HS-5 (cell line): ENCODE data around the gene PLAGL2.
A peak's percentile ranks its signal among the peaks of the same experiment; 100 is the strongest.
"Not testable (repeated sequence)": the region's sequence is repeated elsewhere in the genome, so short reads cannot be mapped to it uniquely, and the experiment has no call there.

Experiments
- DNase-seq: peaks from one replicate; pipeline ENCODE4 v3.0.0-alpha.2; 2012; ENCODE audit warnings: low read depth

PLAGL2 gene, protein sequence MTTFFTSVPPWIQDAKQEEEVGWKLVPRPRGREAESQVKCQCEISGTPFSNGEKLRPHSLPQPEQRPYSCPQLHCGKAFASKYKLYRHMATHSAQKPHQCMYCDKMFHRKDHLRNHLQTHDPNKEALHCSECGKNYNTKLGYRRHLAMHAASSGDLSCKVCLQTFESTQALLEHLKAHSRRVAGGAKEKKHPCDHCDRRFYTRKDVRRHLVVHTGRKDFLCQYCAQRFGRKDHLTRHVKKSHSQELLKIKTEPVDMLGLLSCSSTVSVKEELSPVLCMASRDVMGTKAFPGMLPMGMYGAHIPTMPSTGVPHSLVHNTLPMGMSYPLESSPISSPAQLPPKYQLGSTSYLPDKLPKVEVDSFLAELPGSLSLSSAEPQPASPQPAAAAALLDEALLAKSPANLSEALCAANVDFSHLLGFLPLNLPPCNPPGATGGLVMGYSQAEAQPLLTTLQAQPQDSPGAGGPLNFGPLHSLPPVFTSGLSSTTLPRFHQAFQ

DNA sequence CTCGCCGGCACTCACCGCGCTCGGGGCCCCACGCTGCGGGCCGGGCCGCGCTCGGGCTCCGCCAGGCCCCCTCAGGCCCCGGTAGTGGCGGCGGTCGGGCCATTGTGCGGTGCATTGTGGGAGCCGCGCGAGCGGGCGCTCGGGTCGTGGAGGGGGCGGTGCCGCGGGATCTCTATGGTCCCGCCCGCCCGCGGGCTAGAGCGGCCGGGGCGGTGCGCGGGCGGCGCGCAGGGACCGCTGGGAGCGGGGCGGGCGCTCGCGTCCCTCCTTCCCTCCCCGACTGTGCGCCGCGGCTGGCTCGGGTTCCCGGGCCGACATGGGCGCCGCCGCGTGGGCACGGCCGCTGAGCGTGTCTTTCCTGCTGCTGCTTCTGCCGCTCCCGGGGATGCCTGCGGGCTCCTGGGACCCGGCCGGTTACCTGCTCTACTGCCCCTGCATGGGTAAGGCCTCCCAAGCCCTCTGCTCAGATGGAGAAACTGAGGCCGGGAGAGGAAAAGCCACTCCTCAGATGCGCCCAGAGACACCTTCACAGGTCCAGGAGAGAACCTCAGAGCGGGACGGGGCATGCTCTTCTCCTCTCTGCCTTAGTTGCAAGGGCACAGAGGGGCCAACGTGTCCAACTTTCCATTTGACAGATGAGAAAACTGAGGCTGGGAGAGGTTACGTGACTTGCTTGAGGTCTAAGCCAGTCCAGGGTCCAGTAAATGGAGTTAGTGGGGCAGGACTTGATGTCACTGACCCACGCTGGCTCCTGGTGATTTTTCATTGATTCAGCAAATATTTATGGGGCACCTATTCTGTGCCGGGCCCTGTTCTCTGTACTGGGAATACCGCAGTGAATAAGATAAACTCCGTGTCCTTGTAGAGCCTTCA, at the start of gene PLAGL2, which contains the start of gene POFUT1:
PLAGL2 (minus strand) TSS at position 118 of the 873 bp plus-strand sequence. CDS start 5,565 bp downstream, outside the sequence.
POFUT1 (plus strand) TSS at position 255 of the 873 bp plus-strand sequence; CDS start at position 317, 62 bp downstream.
- DNase-seq = peak; percentile 20

DNA sequence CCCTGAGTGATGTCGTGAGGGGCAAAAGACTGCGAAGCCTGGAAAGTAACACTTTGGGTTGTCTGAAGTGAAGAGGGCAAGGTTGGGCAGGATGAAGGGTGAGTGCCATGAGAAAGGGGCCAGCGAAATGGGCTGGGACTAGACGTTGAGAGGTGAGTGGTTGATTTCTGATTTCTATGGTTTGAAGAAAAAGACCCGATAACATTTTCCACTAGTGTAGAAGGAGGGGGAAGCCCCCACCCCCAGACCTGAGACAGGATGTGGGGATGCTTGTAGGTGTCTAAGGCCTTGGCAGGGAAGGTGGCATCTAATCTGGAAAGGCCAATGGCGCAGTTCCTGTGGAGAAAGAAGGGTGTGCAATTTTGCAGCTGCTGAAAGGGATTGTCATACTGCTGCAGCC, 44.6 kb upstream of the PLAGL2 start:
- DNase-seq = no peak

DNA sequence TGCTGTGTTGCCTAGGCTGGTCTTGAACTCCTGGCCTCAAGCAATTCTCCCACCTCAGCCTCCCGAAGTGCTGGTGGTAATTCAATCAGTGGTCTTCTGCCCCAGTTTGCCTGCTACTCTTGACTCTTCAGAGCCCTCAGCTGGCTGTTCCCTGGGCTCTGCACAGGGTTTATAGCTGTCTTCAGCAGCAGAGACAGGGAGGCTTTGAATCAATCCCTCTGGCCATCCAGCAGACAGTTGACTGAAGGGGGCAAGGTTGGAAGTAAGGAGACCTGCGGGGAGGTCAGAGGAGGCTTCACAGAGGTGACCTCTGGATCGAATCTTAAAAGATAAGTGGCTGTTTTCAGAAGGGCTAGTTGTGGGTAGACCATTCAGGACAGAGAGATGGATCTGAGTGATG, 43.9 kb upstream of the PLAGL2 start:
- no peak for DNase-seq

DNA sequence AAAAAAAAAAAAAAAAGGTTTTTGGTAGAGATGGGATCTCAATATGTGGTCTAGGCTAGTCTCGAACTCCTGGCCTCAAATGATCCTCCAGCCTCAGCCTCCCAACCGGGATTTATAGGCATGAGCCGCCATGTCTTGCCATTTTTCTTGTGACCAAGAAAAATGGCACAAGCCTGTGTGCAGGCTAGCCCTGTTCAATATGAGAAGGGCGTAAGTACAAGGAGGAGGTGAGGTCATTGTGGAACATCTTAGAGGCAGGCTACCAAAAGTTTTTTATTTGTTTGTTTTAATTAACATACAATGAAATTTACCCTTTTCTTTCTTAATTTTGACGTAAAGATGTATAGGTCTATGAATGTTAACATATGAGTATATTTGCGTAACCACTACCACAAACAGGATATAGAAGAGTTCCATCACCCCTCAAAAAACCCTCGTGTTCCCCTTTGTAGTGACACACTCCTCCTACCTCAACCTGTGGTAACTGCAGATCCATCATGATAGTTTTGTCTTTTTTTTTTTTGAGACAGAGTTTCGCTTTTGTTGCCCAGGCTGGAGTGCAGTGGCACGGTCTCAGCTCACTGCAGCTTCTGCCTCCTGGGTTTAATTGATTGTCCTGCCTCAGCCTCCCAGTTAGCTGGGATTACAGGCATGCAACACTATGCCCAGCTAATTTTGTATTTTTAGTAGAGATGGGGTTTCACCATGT, 41.6 kb upstream of the PLAGL2 start:
- DNase-seq = no peak

DNA sequence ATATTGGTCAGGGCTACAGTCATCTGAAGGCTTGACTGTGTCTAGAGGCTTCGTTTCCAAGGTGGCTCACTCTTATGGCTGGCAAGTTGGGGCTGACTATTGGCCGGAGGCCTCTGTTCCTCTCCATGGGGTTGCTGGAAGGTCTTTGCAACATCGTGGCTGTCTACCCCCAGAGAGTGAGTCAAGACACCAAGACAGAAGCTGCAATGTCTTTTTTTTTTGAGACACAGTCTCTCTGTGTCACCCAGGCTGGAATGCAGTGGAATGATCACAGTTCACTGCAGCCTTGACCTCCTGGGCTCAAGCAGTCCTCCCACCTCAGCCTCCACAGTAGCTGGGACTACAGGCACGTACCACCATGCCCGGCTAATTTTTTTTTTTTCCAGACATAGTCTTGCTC, 40.5 kb upstream of the PLAGL2 start:
- DNase-seq = no peak

DNA sequence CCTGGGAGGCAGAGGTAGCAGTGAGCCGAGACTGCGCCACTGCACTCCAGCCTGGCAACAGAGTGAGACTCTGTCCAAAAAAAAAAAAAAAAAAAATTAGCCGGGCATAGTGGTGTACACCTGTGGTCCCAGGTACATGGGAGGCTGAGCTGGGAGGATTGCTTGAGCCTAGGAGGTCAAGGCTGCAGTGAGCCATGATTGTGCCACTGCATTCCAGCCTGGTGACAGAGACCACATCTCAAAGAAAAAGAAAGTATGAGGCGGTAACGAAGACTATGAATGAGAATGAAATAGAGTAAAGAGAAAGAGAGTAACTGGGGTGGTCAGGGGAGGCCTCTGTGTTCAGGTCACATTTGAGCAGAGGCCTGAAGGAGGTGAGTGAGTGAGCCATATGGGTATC, 38.7 kb upstream of the PLAGL2 start:
- not testable (repeated sequence) for DNase-seq

DNA sequence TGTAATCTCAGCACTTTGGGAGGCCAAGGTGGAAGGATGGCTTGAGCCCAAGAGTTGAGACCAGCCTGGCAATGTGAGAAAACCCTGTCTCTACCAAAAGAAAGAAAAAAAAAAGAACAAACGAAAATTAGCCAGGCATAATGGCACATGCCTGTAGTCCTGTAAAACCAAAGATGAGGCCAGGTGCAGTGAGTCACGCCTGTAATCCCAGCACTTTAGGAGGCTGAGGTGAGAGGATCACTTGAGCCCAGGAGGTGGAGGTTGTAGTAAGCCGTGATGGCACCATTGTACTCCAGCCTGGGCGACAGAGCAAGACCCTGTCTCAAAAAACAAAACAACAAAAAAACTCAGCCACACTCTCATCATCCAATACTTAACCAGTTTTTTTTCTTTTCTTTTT, 37.4 kb upstream of the PLAGL2 start:
- DNase-seq = no peak

DNA sequence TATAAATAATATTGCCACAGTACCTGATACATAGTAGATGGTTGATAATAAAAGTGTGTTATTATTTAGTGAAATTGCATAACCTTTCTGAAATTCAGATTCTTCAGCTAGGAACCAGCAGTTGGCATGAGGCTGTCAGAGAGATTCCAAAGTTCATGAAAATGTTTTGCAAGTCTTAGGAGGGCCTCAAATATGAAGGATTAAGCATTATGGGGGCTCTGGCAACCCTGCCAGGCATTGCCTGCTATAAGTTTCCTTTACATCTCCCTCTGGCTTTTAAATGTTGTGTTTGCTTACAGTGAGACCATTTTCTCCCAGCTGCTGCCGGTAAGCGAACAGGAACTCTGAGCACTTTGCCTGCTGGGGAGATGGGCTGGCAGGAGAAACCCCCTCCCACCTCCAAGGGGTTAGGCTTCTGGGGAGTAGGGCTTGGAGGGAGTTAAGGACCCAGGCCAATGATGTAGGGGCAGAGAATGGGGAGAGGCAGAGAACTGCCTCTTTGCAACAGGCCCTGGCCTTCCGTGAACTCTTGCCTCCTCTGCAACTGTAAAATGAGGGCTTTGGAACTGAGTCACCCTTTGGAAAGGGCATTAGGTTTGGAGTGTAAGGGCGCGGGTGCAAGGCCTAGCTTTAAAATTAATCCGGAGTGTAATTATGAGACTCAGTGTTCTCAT, 36.7 kb upstream of the PLAGL2 start:
- no peak for DNase-seq

DNA sequence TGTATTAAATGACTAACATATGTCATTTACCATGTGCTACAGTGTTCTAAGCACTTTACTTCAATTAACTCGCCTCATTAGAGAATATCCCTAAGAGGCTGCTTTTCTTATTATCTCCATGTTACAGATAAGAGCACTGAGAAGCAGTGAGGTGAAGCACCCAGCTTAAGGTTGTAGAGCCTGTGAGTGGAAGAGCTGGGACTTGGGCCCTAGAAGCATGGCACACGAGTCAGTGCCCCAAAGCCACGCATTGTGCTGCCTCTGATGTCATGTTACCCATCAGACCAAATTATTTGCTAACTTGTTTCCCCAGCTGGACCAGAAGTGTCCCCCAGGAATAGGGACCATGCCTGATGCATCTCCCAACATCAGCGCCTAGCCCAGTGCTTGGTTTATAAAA, 34.3 kb upstream of the PLAGL2 start:
- no peak for DNase-seq

DNA sequence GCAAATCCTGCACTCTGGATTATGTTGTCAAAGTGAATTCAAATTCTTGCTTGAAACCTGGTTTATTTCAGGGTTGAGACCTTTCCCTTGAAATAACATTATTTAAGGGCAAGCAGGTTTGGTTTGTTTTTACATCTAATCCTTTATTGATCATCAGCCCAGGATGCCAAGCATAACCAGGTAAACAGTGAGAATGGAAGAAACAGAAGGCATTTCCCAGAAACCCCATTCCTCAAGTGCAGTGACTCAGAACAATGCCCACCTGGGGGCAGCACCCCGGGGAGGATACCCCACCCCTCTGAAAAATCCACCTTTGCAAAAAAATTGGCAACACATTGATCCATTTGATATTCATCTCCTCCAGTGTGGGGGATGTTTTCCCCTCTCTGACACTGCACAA, 32.7 kb upstream of the PLAGL2 start:
- no peak for DNase-seq

DNA sequence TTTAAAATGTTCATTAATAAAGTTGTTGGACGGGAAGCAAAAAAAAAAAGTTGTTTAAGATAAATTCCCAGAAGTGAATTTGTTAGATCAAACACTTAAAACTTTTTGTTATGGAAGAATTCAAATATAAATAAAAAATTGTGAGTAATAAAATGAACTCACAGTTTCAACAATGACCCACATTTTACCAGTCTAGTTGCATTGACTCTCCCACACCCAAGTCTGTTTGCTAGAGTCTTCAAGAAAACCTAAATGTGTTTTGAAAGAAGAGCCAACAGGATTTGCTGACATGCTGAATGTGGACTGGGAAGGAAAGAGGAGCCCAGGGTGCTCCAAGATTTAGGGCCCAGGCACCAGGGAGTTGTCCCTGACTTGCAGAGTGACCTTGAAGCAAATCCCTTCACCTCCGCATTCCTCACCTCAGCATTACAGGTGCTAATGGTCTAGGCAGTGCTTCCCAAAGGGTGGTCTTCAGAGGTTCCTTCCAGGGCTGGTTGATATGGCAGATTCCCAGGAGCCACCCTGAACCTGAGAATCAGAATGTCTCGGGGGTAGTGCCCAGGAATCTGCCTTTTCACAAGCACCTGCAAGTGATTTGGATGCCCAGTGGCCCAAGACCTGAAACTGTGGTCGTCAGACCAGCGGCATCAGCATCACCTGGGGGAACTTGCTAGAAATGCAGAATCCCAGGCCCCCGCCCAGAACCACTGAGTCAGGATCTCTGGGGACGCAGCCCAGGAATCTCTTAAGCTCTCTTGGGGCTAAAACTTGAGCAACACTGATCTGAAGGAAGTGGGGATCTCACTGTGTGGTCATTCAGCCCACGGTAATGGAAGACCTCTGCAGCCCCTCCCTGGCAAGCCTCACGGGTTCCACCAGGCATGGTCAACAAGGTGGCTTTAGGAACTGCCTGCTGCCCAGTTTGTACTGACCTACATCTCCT, 31.2 kb upstream of the PLAGL2 start:
- no peak for DNase-seq

DNA sequence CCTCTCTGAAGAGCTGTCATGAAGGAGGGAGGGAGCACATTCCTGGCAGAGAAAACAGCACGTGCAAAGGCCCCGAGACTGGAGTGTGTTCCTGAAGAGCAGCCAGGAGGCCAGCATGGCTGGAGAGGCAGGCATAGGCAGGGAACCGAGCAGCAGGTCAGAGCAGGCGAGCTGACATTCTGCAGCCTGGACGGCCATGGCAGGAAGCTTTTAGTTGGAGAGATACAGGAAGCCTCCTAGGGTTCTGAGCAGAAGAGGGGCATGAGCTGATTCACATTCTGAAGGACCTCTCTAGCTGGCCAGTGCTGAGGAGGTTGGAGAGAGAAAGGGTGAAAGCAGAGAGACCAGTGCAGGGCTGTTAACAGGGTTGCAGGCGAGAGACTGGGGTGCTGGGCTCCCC, 29.9 kb upstream of the PLAGL2 start:
- no peak for DNase-seq

DNA sequence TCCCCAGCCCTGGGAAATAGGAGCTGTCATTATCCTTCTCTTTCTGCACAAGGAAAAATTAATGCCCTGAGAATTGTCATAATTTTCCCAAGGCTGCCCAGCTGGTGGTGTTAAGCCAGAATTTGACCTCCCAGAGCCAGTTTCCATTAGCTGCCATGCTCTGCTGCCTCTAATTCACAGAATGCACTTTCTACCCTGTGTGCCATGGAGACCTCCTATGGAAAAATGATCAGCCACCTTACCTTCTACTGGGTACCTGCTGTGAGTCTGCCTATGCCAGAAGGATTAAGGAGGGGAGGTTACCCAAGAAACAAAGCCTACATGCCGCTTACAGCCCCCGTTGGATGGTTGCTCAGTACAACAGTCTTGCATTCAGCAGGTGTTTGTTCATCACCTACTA, 29.3 kb upstream of the PLAGL2 start:
- no peak for DNase-seq

DNA sequence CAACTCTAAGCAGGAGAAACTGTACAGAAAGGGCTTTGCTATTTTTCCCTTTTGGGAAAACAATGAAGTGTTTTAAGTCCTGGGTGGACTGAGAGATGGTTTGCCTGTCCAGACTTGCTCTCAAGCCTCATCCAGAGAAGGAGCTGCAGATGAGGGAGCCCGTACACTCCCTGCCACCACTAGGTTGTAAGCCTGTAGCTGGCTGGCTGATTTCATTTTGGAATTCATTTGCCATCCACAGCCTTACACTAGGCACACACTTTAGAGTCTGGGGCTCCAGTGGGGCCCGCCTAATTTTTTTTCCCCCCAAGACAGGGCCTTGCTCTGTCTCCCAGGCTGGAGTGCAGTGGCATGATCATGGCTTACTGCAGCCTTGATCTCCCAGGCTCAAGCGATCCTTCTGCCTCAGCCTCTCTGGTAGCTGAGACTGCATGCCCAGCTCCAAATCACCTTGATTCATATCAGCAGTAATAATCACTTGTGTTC, 28.5 kb upstream of the PLAGL2 start:
- no peak for DNase-seq

DNA sequence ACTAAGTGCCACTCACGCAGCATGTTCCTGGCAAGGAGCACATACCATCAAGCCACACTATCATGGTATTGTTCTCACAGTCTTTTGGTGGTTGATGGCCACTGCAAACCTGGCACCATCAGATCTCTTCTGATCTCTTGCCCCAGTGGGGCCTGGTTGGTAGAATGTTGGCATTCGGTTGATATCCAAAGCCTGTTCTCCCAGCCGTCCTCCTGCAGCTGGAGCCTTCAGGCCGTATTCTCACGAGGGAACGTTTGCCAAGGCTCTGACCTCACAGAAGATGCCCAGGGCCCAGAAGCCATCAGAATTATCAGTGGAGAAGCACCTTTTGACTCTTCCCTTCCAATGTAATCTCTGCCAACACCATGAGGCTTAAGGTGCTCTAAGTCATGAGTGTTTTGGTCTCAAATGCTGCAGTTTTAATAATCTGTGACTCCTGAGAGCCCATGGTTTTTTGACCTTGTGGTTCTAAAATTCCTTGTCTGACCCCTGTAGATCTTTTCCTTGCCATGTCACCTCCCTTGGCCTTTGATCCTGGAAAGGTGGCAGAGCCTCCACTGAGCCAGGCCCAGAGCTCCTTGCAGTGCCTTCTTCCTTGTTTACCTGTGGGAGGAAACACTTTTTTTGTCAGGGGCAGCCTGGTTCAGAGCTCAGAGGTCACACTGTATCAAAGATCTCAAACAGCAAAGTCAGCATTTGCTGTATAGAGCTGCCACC, 27.9 kb upstream of the PLAGL2 start:
- no peak for DNase-seq

DNA sequence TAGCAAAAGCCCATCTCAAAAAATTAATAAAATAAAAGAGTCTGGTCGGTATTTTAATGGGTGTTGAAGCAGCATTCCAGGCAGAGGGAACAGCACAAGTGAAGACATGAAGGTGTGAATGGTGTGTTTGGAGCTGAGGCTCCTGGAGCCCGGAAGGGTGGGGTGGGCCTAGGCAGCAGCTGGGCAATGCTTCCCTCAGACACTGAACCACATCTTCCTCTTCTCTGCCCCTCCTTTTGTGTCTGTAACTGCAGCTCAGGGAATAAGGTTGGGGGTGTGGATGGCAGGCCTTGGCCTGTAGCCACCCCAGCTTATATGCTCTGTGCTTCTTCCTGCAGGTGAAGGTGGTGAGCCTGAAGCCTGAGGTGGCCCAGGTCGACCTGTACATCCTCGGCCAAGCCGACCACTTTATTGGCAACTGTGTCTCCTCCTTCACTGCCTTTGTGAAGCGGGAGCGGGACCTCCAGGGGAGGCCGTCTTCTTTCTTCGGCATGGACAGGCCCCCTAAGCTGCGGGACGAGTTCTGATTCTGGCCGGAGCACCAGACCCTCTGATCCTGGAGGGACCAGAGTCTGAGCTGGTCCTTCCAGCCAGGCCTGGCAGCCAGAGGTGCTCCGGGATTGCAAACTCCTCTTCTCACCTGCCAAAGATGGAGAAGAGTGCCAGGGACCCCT, 26.7 kb upstream of the PLAGL2 start:
- no peak for DNase-seq

DNA sequence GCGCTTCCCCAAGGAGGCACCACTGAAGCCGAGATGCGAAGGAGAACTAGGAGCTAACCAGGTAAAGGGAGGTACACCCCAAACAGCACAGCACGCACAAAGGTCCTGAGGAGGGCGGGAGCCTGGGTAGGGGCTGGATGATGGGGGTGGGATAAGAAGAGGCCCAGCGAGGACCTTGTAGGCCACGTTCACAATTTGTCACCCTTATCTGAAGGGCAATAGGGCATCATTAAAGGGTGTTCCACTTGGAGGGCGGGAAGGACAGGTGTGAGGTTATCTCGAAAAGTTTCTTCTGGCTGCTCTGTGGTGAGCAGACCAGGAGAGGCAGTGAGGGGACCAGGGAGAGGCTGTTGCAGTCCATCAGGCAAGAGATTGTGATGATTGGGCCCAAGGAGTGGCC, 25.7 kb upstream of the PLAGL2 start:
- no peak for DNase-seq

DNA sequence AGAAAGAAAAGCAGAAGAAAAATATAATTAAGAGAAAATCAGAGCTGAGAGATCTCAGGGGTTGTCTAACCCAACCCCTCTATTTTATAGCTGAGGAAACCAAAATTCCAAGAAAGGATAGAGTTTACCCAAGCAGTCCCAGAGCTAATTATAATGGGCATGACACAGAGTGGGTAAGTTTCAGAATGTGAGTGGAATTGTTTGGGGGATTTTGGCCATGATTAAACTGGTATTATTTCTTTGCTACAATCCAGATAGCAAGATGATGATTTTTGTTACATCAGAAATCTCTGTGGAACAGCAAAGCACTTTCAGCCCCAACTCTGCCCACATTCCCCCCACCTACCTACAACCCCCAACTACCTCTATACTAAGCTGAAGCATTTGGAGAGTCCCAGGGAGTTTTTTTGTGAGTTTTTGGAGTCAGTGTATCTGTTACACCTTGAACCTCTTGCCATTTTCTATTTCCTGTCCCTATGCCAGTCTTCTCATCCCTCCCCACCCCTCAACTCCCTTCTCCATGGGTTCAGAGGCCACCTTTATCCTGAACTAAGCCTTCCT, 24.9 kb upstream of the PLAGL2 start:
- DNase-seq = no peak

DNA sequence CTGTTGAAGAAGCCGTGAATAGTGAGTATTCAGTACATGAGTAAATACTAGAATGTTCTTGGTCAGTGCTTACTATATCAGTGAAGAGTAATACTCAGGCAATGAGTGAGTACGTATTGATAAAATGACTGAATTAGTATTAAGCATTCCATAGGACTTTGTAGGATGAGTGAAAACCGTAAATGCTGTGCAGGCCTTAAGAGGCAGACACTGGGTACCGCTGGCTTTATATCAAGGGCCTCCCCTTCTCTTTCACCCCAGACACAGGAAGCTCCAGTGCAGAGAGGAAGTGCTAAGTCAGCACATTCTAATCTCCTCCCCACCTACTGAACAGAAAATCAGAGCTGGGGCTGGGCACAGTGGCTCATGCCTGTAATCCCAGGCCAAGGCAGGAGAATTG, 24.3 kb upstream of the PLAGL2 start:
- no peak for DNase-seq
